ENCODE measurements around the gene STK4.

The STK4 gene

DNA sequence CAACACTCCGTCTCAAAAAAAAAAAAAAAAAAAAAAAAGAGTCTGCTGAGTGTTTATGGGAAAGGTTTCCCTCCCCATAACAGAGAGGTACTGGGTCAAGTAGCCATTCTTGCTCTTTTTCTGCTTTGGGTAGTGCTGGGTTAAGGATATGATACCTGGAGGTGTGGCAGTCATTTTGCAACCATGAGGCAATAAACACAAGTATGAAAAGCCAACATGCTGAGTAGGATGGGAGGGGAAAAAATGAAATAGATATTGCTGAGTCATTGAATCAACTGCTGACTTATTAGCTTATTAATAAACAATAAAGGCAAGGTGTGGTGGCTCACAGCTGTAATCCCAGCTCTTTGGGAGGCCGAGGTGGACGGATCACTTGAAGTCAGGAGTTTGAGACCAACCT is 3.8 kb upstream of the STK4 start:
- no peak overlapping the region for H3K4me3 ChIP-seq (ENCODE audit: low read depth, low read length)
- in situ Hi-C loops (cut with HindIII; ENCODE audit: low sequenced_read_pairs): no loop called here
- DNase-seq (ENCODE audit: low read depth, low spot score): no peak
- TF ChIP-seq, protein P1, sequence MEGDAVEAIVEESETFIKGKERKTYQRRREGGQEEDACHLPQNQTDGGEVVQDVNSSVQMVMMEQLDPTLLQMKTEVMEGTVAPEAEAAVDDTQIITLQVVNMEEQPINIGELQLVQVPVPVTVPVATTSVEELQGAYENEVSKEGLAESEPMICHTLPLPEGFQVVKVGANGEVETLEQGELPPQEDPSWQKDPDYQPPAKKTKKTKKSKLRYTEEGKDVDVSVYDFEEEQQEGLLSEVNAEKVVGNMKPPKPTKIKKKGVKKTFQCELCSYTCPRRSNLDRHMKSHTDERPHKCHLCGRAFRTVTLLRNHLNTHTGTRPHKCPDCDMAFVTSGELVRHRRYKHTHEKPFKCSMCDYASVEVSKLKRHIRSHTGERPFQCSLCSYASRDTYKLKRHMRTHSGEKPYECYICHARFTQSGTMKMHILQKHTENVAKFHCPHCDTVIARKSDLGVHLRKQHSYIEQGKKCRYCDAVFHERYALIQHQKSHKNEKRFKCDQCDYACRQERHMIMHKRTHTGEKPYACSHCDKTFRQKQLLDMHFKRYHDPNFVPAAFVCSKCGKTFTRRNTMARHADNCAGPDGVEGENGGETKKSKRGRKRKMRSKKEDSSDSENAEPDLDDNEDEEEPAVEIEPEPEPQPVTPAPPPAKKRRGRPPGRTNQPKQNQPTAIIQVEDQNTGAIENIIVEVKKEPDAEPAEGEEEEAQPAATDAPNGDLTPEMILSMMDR (IDR thresholded peaks at IDR 0.05; ENCODE audit: low read depth, low read length): no peak

GRCh38 chr20:44963325-44964215 is 2.7 kb upstream of the STK4 start:
- no peak for DNase-seq (ENCODE audit: low read depth, low spot score)
- no peak overlapping the region for H3K4me3 ChIP-seq (ENCODE audit: low read depth, low read length)
- in situ Hi-C loops (cut with HindIII; ENCODE audit: low sequenced_read_pairs): no loop called here
- TF ChIP-seq, protein P1 (IDR thresholded peaks at IDR 0.05; ENCODE audit: low read depth, low read length): no peak

DNA sequence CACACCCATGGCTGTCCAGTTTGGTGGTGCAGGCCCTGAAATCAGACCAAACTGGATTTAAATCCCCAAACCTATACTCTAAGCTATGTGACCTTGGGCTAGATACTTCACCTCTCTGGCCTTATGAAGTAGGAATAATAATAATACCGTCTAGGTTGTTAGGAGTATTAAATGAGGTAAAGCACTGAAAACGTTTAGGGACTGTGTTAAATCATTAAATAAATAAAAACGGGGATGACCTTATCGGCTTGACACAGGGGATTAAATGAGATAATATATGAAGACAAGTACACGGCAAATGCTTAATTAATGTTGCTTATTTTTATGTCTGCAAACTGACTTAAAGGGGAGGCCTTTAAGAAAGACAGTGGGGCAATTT is 672 bp upstream of the STK4 start:
- in situ Hi-C loops (cut with HindIII; ENCODE audit: low sequenced_read_pairs): no loop called here
- peak overlapping the region; percentile 98 for H3K4me3 ChIP-seq (ENCODE audit: low read depth, low read length)
- TF ChIP-seq, protein P1 (IDR thresholded peaks at IDR 0.05; ENCODE audit: low read depth, low read length): no peak
- DNase-seq (ENCODE audit: low read depth, low spot score): no peak

DNA sequence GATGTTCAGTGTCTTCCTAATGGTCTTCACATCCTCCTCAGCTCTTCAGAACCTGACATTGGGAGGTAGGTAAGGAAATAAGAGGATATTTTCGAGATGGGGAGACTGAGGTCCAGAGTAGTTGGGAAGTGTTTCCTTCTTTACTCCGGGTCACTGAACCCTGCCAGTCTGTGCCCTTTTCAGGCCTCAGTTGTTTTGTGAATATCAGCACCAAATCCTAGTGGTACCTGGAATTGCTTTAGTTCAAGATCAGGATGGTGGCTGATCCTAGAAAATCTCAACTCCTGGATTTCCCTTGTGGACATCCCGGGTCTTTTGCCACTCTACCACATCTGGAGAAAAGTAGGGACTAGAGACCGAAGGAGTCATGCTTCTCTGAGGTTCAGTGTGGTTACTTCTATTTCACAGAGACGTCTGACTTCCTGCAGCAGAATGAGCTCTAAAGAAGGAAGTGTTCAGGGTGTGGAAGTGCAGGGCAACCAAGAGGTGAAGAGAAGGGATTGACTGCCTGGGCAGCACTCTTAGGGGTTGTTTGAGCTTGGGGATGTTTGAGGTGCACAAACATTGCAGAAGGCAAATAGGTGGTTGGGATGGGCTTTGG is 995 bp downstream of the STK4 start:
- no peak for DNase-seq (ENCODE audit: low read depth, low spot score)
- peak overlapping the region; percentile 98 for H3K4me3 ChIP-seq (ENCODE audit: low read depth, low read length)
- in situ Hi-C loops (cut with HindIII; ENCODE audit: low sequenced_read_pairs): no loop called here
- TF ChIP-seq, protein P1 (IDR thresholded peaks at IDR 0.05; ENCODE audit: low read depth, low read length): no peak

DNA sequence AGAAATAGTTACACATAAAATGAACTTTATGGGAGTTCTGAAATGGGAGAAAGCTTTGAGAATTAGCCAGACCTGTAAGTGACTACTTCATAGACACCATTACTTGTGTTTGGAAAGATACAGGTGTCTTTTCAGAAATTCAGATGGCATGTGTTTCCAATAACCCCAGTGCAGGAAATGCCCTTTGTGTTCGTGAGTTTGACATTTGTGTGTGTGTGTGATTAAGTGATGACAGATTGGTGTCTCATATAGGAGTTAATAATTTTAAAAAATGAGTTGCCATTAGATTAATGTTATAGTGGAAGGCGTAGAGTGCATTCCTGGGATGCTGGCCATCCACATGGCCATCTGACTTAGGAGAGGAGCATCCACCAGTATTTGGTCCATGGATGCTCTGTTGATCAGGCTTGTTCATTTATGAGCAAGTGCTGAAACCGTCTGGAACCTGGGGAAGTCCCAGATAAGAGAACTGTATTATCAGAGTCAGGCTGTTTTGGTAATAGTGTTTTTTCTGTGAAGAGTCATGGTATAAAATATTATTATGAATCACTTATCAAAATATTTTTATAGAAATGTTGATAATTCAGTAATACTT is 3.1 kb downstream of the STK4 start:
- no peak overlapping the region for H3K4me3 ChIP-seq (ENCODE audit: low read depth, low read length)
- no peak for DNase-seq (ENCODE audit: low read depth, low spot score)
- TF ChIP-seq, protein P1 (IDR thresholded peaks at IDR 0.05; ENCODE audit: low read depth, low read length): no peak
- in situ Hi-C loops (cut with HindIII; ENCODE audit: low sequenced_read_pairs): no loop called here

- no peak overlapping the region for H3K4me3 ChIP-seq (ENCODE audit: low read depth, low read length)
- DNase-seq (ENCODE audit: low read depth, low spot score): peak; percentile 6
- TF ChIP-seq, protein P1 (IDR thresholded peaks at IDR 0.05; ENCODE audit: low read depth, low read length): no peak
- in situ Hi-C loops (cut with HindIII; ENCODE audit: low sequenced_read_pairs): no loop called here
Observed at GRCh38 chr20:44970243-44970757, 4.0 kb downstream of the STK4 start.
